Vagina (tissue), 2 donors: Measurements from ENCODE around the gene CCDC117.

Source experiments
- POLR2A ChIP-seq, 2 donors: fragments of 450-650 bp; IDR thresholded peaks; one replicate each; pipeline ENCODE4 v1.6.1; 2017; ENCODE audit warnings: antibody characterized with exemption in 2 of 2, mild to moderate bottlenecking in 2 of 2, moderate library complexity in 2 of 2
- POLR2AphosphoS5 ChIP-seq, 2 donors: sonication (generic); formaldehyde crosslinking; IDR thresholded peaks; one replicate each; pipeline ENCODE4 v1.9.0; 2017; ENCODE audit warnings: antibody characterized with exemption in 2 of 2, mild to moderate bottlenecking in 2 of 2, low read depth in 1 of 2; ENCODE audit not compliant: insufficient read depth in 1 of 2
- TF ChIP-seq, protein P1 (sequence below), 3 experiments: fragments of 450-650 bp in 2 of 3; fragments of 200-600 bp in 1 of 3; sonication (generic) in 1 of 3; IDR thresholded peaks; one replicate each; pipeline ENCODE4 v1.5.1; 2017 to 2019; ENCODE audit warnings: antibody characterized with exemption in 3 of 3, mild to moderate bottlenecking in 2 of 3, moderate library complexity in 2 of 3

DNA sequence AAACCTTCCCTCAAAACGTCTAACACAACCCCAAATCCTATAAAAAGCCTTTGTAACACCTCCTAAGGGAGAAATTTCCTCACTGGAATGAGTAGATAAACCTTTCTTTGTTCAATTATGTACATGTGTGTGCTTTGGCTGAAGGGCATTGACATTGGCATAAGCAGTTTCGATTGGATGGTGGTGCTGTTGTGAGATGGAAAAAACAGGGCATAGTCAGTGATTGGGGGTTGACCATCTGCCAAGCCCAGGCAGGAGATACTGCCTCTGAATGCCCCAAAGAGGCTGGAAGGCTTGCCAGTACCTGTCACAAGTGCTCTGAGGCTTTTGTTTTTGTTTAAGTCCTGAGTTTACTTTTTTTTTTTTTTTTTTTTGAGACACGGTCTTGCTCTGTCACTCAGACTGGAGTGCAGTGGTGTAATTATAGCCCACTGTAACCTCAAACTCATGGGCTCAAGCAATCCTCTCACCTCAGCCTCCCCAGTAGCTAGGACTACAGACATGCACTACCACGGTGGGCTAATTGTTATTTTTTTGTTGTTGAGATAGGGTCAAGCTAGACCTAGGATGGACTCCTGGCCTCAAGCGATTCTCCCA lies 1.2 kb upstream of the CCDC117 start:
- TF ChIP-seq, protein P1, sequence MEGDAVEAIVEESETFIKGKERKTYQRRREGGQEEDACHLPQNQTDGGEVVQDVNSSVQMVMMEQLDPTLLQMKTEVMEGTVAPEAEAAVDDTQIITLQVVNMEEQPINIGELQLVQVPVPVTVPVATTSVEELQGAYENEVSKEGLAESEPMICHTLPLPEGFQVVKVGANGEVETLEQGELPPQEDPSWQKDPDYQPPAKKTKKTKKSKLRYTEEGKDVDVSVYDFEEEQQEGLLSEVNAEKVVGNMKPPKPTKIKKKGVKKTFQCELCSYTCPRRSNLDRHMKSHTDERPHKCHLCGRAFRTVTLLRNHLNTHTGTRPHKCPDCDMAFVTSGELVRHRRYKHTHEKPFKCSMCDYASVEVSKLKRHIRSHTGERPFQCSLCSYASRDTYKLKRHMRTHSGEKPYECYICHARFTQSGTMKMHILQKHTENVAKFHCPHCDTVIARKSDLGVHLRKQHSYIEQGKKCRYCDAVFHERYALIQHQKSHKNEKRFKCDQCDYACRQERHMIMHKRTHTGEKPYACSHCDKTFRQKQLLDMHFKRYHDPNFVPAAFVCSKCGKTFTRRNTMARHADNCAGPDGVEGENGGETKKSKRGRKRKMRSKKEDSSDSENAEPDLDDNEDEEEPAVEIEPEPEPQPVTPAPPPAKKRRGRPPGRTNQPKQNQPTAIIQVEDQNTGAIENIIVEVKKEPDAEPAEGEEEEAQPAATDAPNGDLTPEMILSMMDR (IDR thresholded peaks at IDR 0.05), result no peak
- TF ChIP-seq POLR2A (IDR thresholded peaks at IDR 0.05) (no peak), POLR2AphosphoS5 (IDR thresholded peaks at IDR 0.05; ENCODE audit: insufficient read depth in 1 of 2, low read depth in 1 of 2) (no peak)
